Brain microvascular endothelial cell (primary cell): ENCODE data around the gene CDYL.
A peak's percentile ranks its signal among the peaks of the same experiment; 100 is the strongest.

Experiments
- DNase-seq: peaks from one replicate; pipeline ENCODE4 v3.0.0-alpha.2; 2020
- H3K27ac ChIP-seq: fragments of 250-450 bp; sonication (Bioruptor Pico); 2 replicates; pipeline ENCODE4 v1.5.1; 2020; ENCODE audit warnings: mild to moderate bottlenecking, moderate library complexity
- H3K27me3 ChIP-seq: fragments of 250-450 bp; sonication (Bioruptor Pico); replicated peaks from 2 replicates; pipeline ENCODE4 v1.5.1; 2020; ENCODE audit warnings: mild to moderate bottlenecking
- H3K36me3 ChIP-seq: fragments of 250-450 bp; sonication (Bioruptor Pico); replicated peaks from 2 replicates; pipeline ENCODE4 v1.5.1; 2020; ENCODE audit warnings: mild to moderate bottlenecking
- H3K4me3 ChIP-seq: 2 replicates; pipeline ENCODE4 v1.5.1; 2011; ENCODE audit warnings: low read depth, mild to moderate bottlenecking, control low read depth, low read length, moderate library complexity
- CTCF ChIP-seq: IDR thresholded peaks from 2 replicates; pipeline ENCODE4 v1.5.1; 2011; ENCODE audit warnings: low read depth, mild to moderate bottlenecking, moderate library complexity, low read length, control low read depth, inconsistent platforms; ENCODE audit errors: missing control alignments
- in situ Hi-C: cut with HindIII; loops from 2 replicates; pipeline ENCODE4 v1.10.0; 2017; ENCODE audit warnings: low sequenced_read_pairs, low pct_ligation_motif_present

CDYL gene

GRCh38 chr6:4853782-4854511 lies 77.7 kb downstream of the CDYL start:
- no peak overlapping the region for H3K4me3 ChIP-seq
- in situ Hi-C loops, result no loop called here
- H3K27ac ChIP-seq, result no peak overlapping the region
- peak; percentile 14 for DNase-seq
- no peaks in the 10 kb centered on the region for H3K36me3 ChIP-seq
- TF ChIP-seq CTCF, result no peak
- no peaks in the 10 kb centered on the region for H3K27me3 ChIP-seq

- Histone ChIP-seq H3K27me3 (no peaks in the 10 kb centered on the region), H3K27ac (no peak overlapping the region), H3K36me3 (no peaks in the 10 kb centered on the region), H3K4me3 (no peak overlapping the region)
- DNase-seq, result no peak
- in situ Hi-C loops, result no loop called here
- TF ChIP-seq CTCF, result peak; percentile 48
Observed at GRCh38 chr6:4856785-4857184, 80.6 kb downstream of the CDYL start.

- Histone ChIP-seq H3K36me3 (no peaks in the 10 kb centered on the region), H3K27me3 (no peaks in the 10 kb centered on the region), H3K4me3 (no peak overlapping the region), H3K27ac (no peak overlapping the region)
- DNase-seq, result no peak
- in situ Hi-C loops, result no loop called here
- TF ChIP-seq CTCF, result no peak
Observed at GRCh38 chr6:4858194-4859015, 82.2 kb downstream of the CDYL start.

GRCh38 chr6:4860387-4860786 lies 84.2 kb downstream of the CDYL start:
- TF ChIP-seq CTCF, result no peak
- DNase-seq, result no peak
- no peaks in the 10 kb centered on the region for H3K36me3 ChIP-seq
- no peak overlapping the region for H3K4me3 ChIP-seq
- H3K27me3 ChIP-seq, result no peaks in the 10 kb centered on the region
- in situ Hi-C loops, result no loop called here
- no peak overlapping the region for H3K27ac ChIP-seq

- in situ Hi-C loops, result no loop called here
- no peak overlapping the region for H3K27ac ChIP-seq
Observed at GRCh38 chr6:4861564-4861963, 85.4 kb downstream of the CDYL start.

More at GRCh38 chr6:4861564-4861963, 85.4 kb downstream of the CDYL start:
- H3K27me3 ChIP-seq, result no peaks in the 10 kb centered on the region
- no peak overlapping the region for H3K4me3 ChIP-seq
- DNase-seq, result no peak
- no peak for TF ChIP-seq CTCF
- no peaks in the 10 kb centered on the region for H3K36me3 ChIP-seq
